C4-2B (cell line): ENCODE results near the gene ANO3.

Experiments
- ZFX ChIP-seq: fragments of 450-650 bp; IDR thresholded peaks from 2 replicates; pipeline ENCODE4 v1.6.1; 2017
- TF ChIP-seq, protein P1 (sequence below): fragments of 450-650 bp; conservative IDR thresholded peaks from 2 replicates; pipeline ENCODE4 v1.5.1; 2017; ENCODE audit warnings: mild to moderate bottlenecking

- TF ChIP-seq, protein P1, sequence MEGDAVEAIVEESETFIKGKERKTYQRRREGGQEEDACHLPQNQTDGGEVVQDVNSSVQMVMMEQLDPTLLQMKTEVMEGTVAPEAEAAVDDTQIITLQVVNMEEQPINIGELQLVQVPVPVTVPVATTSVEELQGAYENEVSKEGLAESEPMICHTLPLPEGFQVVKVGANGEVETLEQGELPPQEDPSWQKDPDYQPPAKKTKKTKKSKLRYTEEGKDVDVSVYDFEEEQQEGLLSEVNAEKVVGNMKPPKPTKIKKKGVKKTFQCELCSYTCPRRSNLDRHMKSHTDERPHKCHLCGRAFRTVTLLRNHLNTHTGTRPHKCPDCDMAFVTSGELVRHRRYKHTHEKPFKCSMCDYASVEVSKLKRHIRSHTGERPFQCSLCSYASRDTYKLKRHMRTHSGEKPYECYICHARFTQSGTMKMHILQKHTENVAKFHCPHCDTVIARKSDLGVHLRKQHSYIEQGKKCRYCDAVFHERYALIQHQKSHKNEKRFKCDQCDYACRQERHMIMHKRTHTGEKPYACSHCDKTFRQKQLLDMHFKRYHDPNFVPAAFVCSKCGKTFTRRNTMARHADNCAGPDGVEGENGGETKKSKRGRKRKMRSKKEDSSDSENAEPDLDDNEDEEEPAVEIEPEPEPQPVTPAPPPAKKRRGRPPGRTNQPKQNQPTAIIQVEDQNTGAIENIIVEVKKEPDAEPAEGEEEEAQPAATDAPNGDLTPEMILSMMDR, result no peak
- no peak for TF ChIP-seq ZFX
Measured at GRCh38 chr11:26443617-26444016, 111.7 kb downstream of the ANO3 start.
